HEK293 (cell line): ENCODE results near the gene NRIP2.
A peak's percentile ranks its signal among the peaks of the same experiment; 100 is the strongest.

Source experiments
- GFI1B ChIP-seq: fragments of 450-650 bp; formaldehyde crosslinking; IDR thresholded peaks from 2 replicates; pipeline ENCODE4 v1.5.1; 2016; ENCODE audit warnings: missing biosample characterization, missing genetic modification characterization
- OSR2 ChIP-seq: fragments of 450-650 bp; formaldehyde crosslinking; IDR thresholded peaks from 2 replicates; pipeline ENCODE4 v1.5.1; 2016; ENCODE audit warnings: missing biosample characterization, missing genetic modification characterization
- SP7 ChIP-seq: fragments of 450-650 bp; formaldehyde crosslinking; IDR thresholded peaks from 2 replicates; pipeline ENCODE4 v1.5.1; 2016; ENCODE audit warnings: missing biosample characterization, missing genetic modification characterization
- ZBTB48 ChIP-seq: fragments of 450-650 bp; formaldehyde crosslinking; IDR thresholded peaks from 2 replicates; pipeline ENCODE4 v1.5.1; 2016; ENCODE audit warnings: missing biosample characterization, missing genetic modification characterization
- ZFP37 ChIP-seq: fragments of 450-650 bp; formaldehyde crosslinking; IDR thresholded peaks from 2 replicates; pipeline ENCODE4 v1.5.1; 2016; ENCODE audit warnings: missing biosample characterization, missing genetic modification characterization
- ZNF146 ChIP-seq: fragments of 450-650 bp; formaldehyde crosslinking; IDR thresholded peaks from 2 replicates; pipeline ENCODE4 v1.5.1; 2016; ENCODE audit warnings: missing biosample characterization, missing genetic modification characterization
- ZNF19 ChIP-seq: fragments of 450-650 bp; formaldehyde crosslinking; IDR thresholded peaks from 2 replicates; pipeline ENCODE4; 2016; ENCODE audit warnings: missing biosample characterization, missing genetic modification characterization, low read depth
- ZNF311 ChIP-seq: fragments of 450-650 bp; formaldehyde crosslinking; IDR thresholded peaks from 2 replicates; pipeline ENCODE4 v1.5.1; 2017; ENCODE audit warnings: missing biosample characterization, missing genetic modification characterization, borderline replicate concordance
- ZNF488 ChIP-seq: fragments of 450-650 bp; formaldehyde crosslinking; IDR thresholded peaks from 2 replicates; pipeline ENCODE4 v1.5.1; 2016; ENCODE audit warnings: missing biosample characterization, missing genetic modification characterization
- ZNF501 ChIP-seq: fragments of 450-650 bp; formaldehyde crosslinking; IDR thresholded peaks from 2 replicates; pipeline ENCODE4 v1.5.1; 2016; ENCODE audit warnings: missing biosample characterization, missing genetic modification characterization
- ZNF513 ChIP-seq: fragments of 450-650 bp; IDR thresholded peaks from 2 replicates; pipeline ENCODE4 v1.5.1; 2018; ENCODE audit warnings: missing biosample characterization, missing genetic modification characterization
- ZNF521 ChIP-seq: fragments of 450-650 bp; formaldehyde crosslinking; IDR thresholded peaks from 2 replicates; pipeline ENCODE4 v1.5.1; 2017; ENCODE audit warnings: missing biosample characterization, mild to moderate bottlenecking, missing genetic modification characterization
- ZNF571 ChIP-seq: fragments of 450-650 bp; formaldehyde crosslinking; IDR thresholded peaks from 2 replicates; pipeline ENCODE4 v1.5.0; 2017; ENCODE audit warnings: missing biosample characterization, missing genetic modification characterization
- ZNF623 ChIP-seq: fragments of 450-650 bp; formaldehyde crosslinking; IDR thresholded peaks from 2 replicates; pipeline ENCODE4 v1.5.1; 2016; ENCODE audit warnings: missing biosample characterization, missing genetic modification characterization
- ZNF658 ChIP-seq: fragments of 450-650 bp; formaldehyde crosslinking; IDR thresholded peaks from 2 replicates; pipeline ENCODE4; 2016; ENCODE audit warnings: missing biosample characterization, missing genetic modification characterization
- TF ChIP-seq, protein P1 (sequence below): fragments of 450-650 bp; formaldehyde crosslinking; IDR thresholded peaks from 2 replicates; pipeline ENCODE4 v1.5.1; 2016; ENCODE audit warnings: missing biosample characterization, missing genetic modification characterization
- TF ChIP-seq, protein P2 (sequence below): fragments of 450-650 bp; formaldehyde crosslinking; IDR thresholded peaks from 2 replicates; pipeline ENCODE4 v1.5.1; 2016; ENCODE audit warnings: missing biosample characterization, missing genetic modification characterization, borderline replicate concordance
- TF ChIP-seq, protein P3 (sequence below): fragments of 450-650 bp; formaldehyde crosslinking; IDR thresholded peaks from 2 replicates; pipeline ENCODE4 v1.5.1; 2017; ENCODE audit warnings: missing biosample characterization, missing genetic modification characterization
- TF ChIP-seq, protein P4 (sequence below): fragments of 450-650 bp; formaldehyde crosslinking; IDR thresholded peaks from 2 replicates; pipeline ENCODE4 v1.5.1; 2016; ENCODE audit warnings: missing biosample characterization, missing genetic modification characterization
- TF ChIP-seq, protein P5 (sequence below): fragments of 450-650 bp; formaldehyde crosslinking; optimal IDR thresholded peaks from 2 replicates; pipeline ENCODE3; 2016; ENCODE audit warnings: missing biosample characterization, mild to moderate bottlenecking, missing genetic modification characterization
- TF ChIP-seq, protein P6 (sequence below): fragments of 450-650 bp; formaldehyde crosslinking; IDR thresholded peaks from 2 replicates; pipeline ENCODE4 v1.5.1; 2016; ENCODE audit warnings: missing biosample characterization, missing genetic modification characterization
- TF ChIP-seq, protein P7 (sequence below): fragments of 450-650 bp; formaldehyde crosslinking; IDR thresholded peaks from 2 replicates; pipeline ENCODE4 v1.5.0; 2017; ENCODE audit warnings: missing biosample characterization, missing genetic modification characterization, borderline replicate concordance

The NRIP2 gene

GRCh38 chr12:2812290-2813213 lies 22.3 kb downstream of the NRIP2 start, which contains the start of gene ITFG2 (continued):
- TF ChIP-seq, protein P1, sequence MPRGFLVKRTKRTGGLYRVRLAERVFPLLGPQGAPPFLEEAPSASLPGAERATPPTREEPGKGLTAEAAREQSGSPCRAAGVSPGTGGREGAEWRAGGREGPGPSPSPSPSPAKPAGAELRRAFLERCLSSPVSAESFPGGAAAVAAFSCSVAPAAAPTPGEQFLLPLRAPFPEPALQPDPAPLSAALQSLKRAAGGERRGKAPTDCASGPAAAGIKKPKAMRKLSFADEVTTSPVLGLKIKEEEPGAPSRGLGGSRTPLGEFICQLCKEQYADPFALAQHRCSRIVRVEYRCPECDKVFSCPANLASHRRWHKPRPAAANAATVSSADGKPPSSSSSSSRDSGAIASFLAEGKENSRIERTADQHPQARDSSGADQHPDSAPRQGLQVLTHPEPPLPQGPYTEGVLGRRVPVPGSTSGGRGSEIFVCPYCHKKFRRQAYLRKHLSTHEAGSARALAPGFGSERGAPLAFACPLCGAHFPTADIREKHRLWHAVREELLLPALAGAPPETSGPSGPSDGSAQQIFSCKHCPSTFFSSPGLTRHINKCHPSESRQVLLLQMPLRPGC (tag by site-specific recombination) = peak; percentile 95
- TF ChIP-seq ZNF623 (tag by site-specific recombination) = 0 out of 2 replicates have a peak, but pooled peaks have one; percentile 42
- TF ChIP-seq ZBTB48 = peak; percentile 98
- TF ChIP-seq SP7 (tag by site-specific recombination) = peak; percentile 96
- TF ChIP-seq ZNF488 (tag by site-specific recombination) = no peak
- TF ChIP-seq GFI1B (tag by site-specific recombination) = peak; percentile 90
- no peak for TF ChIP-seq ZNF311 (tag by site-specific recombination)
- TF ChIP-seq, protein P2, sequence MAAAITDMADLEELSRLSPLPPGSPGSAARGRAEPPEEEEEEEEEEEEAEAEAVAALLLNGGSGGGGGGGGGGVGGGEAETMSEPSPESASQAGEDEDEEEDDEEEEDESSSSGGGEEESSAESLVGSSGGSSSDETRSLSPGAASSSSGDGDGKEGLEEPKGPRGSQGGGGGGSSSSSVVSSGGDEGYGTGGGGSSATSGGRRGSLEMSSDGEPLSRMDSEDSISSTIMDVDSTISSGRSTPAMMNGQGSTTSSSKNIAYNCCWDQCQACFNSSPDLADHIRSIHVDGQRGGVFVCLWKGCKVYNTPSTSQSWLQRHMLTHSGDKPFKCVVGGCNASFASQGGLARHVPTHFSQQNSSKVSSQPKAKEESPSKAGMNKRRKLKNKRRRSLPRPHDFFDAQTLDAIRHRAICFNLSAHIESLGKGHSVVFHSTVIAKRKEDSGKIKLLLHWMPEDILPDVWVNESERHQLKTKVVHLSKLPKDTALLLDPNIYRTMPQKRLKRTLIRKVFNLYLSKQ (tag by site-specific recombination) = no peak
- peak; percentile 31; the same call in 1 of the 2 replicates for TF ChIP-seq OSR2 (tag by site-specific recombination)
- TF ChIP-seq ZNF571 (tag by site-specific recombination) = no peak
- TF ChIP-seq, protein P3, sequence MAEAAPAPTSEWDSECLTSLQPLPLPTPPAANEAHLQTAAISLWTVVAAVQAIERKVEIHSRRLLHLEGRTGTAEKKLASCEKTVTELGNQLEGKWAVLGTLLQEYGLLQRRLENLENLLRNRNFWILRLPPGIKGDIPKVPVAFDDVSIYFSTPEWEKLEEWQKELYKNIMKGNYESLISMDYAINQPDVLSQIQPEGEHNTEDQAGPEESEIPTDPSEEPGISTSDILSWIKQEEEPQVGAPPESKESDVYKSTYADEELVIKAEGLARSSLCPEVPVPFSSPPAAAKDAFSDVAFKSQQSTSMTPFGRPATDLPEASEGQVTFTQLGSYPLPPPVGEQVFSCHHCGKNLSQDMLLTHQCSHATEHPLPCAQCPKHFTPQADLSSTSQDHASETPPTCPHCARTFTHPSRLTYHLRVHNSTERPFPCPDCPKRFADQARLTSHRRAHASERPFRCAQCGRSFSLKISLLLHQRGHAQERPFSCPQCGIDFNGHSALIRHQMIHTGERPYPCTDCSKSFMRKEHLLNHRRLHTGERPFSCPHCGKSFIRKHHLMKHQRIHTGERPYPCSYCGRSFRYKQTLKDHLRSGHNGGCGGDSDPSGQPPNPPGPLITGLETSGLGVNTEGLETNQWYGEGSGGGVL (tag by site-specific recombination) = no peak
- no peak for TF ChIP-seq ZNF521 (tag by site-specific recombination)
- TF ChIP-seq ZNF658 = no peak
- peak; percentile 93 for TF ChIP-seq ZNF146 (tag by site-specific recombination)
- TF ChIP-seq, protein P4, sequence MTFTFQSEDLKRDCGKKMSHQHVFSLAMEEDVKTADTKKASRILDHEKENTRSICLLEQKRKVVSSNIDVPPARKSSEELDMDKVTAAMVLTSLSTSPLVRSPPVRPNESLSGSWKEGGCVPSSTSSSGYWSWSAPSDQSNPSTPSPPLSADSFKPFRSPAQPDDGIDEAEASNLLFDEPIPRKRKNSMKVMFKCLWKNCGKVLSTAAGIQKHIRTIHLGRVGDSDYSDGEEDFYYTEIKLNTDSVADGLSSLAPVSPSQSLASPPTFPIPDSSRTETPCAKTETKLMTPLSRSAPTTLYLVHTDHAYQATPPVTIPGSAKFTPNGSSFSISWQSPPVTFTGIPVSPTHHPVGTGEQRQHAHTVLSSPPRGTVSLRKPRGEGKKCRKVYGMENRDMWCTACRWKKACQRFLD = no peak
- no peak for TF ChIP-seq ZNF513 (tag by site-specific recombination)
- TF ChIP-seq, protein P5, sequence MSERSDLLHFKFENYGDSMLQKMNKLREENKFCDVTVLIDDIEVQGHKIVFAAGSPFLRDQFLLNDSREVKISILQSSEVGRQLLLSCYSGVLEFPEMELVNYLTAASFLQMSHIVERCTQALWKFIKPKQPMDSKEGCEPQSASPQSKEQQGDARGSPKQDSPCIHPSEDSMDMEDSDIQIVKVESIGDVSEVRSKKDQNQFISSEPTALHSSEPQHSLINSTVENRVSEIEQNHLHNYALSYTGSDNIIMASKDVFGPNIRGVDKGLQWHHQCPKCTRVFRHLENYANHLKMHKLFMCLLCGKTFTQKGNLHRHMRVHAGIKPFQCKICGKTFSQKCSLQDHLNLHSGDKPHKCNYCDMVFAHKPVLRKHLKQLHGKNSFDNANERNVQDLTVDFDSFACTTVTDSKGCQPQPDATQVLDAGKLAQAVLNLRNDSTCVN (tag by site-specific recombination) = peak; percentile 76
- TF ChIP-seq, protein P6, sequence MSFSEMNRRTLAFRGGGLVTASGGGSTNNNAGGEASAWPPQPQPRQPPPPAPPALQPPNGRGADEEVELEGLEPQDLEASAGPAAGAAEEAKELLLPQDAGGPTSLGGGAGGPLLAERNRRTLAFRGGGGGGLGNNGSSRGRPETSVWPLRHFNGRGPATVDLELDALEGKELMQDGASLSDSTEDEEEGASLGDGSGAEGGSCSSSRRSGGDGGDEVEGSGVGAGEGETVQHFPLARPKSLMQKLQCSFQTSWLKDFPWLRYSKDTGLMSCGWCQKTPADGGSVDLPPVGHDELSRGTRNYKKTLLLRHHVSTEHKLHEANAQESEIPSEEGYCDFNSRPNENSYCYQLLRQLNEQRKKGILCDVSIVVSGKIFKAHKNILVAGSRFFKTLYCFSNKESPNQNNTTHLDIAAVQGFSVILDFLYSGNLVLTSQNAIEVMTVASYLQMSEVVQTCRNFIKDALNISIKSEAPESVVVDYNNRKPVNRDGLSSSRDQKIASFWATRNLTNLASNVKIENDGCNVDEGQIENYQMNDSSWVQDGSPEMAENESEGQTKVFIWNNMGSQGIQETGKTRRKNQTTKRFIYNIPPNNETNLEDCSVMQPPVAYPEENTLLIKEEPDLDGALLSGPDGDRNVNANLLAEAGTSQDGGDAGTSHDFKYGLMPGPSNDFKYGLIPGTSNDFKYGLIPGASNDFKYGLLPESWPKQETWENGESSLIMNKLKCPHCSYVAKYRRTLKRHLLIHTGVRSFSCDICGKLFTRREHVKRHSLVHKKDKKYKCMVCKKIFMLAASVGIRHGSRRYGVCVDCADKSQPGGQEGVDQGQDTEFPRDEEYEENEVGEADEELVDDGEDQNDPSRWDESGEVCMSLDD = peak; percentile 99
- TF ChIP-seq ZNF19 (tag by site-specific recombination) = no peak
- TF ChIP-seq ZNF501 (tag by site-specific recombination) = peak; percentile 100
- TF ChIP-seq ZFP37 (tag by site-specific recombination) = peak; percentile 94
- TF ChIP-seq, protein P7, sequence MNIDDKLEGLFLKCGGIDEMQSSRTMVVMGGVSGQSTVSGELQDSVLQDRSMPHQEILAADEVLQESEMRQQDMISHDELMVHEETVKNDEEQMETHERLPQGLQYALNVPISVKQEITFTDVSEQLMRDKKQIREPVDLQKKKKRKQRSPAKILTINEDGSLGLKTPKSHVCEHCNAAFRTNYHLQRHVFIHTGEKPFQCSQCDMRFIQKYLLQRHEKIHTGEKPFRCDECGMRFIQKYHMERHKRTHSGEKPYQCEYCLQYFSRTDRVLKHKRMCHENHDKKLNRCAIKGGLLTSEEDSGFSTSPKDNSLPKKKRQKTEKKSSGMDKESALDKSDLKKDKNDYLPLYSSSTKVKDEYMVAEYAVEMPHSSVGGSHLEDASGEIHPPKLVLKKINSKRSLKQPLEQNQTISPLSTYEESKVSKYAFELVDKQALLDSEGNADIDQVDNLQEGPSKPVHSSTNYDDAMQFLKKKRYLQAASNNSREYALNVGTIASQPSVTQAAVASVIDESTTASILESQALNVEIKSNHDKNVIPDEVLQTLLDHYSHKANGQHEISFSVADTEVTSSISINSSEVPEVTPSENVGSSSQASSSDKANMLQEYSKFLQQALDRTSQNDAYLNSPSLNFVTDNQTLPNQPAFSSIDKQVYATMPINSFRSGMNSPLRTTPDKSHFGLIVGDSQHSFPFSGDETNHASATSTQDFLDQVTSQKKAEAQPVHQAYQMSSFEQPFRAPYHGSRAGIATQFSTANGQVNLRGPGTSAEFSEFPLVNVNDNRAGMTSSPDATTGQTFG (tag by site-specific recombination) = no peak
